Liver (tissue), 9 donors: ENCODE data around the gene TMEM139. TPM values are rescaled to one million over a fixed set of nuclear protein-coding genes. Genes with fewer than 3 reads are reported as not detected.

ENCODE experiments used
- DNase-seq: peaks from one replicate; pipeline ENCODE4 v3.0.0-alpha.2; 2017; ENCODE audit warnings: low spot score
- H3K27ac ChIP-seq, 2 donors: one replicate each; pipeline ENCODE4 v1.7.0; 2013; ENCODE audit warnings: inconsistent platforms in 2 of 2, low read length in 2 of 2, control low read depth in 1 of 2, low read depth in 1 of 2, mild to moderate bottlenecking in 1 of 2
- H3K27me3 ChIP-seq, 4 donors: one replicate each; pipeline versions ENCODE4 v1.6.1 to v1.7.0; 2013; ENCODE audit warnings: low read length in 3 of 4, inconsistent platforms in 1 of 4, mild to moderate bottlenecking in 1 of 4, moderate library complexity in 1 of 4; ENCODE audit not compliant: control insufficient read depth in 4 of 4, insufficient read depth in 4 of 4
- H3K36me3 ChIP-seq, 4 donors: one replicate each; pipeline versions ENCODE4 v1.6.1 to v1.7.0; 2013; ENCODE audit warnings: low read length in 3 of 4, mild to moderate bottlenecking in 3 of 4, low read depth in 1 of 4, moderate library complexity in 1 of 4; ENCODE audit not compliant: control insufficient read depth in 4 of 4, insufficient read depth in 3 of 4
- H3K4me1 ChIP-seq, 4 donors: one replicate each; pipeline versions ENCODE4 v1.6.1 to v1.7.0; 2013; ENCODE audit warnings: low read length in 3 of 4, mild to moderate bottlenecking in 3 of 4, moderate library complexity in 1 of 4; ENCODE audit not compliant: control insufficient read depth in 4 of 4, insufficient read depth in 4 of 4
- H3K4me3 ChIP-seq, 3 donors: one replicate each; pipeline versions ENCODE4 v1.6.1 to v1.7.0; 2013; ENCODE audit warnings: low read length in 3 of 3, control low read depth in 1 of 3, low read depth in 1 of 3, mild to moderate bottlenecking in 1 of 3
- H3K9ac ChIP-seq, 2 donors: one replicate each; pipeline ENCODE4 v1.7.0; 2013; ENCODE audit warnings: low read length in 2 of 2, mild to moderate bottlenecking in 2 of 2, moderate library complexity in 2 of 2, control low read depth in 1 of 2, low read depth in 1 of 2
- H3K9me3 ChIP-seq, 4 donors: one replicate each; pipeline versions ENCODE4 v1.6.1 to v1.7.0; 2013; ENCODE audit warnings: low read length in 3 of 4; ENCODE audit not compliant: control insufficient read depth in 4 of 4
- CTCF ChIP-seq: fragments of 150-350 bp; IDR thresholded peaks from 2 replicates; pipeline ENCODE4 v1.5.1; 2017; ENCODE audit warnings: improper control_type of control experiment, low read depth, low read length; ENCODE audit not compliant: missing input control
- EGR1 ChIP-seq, 2 donors: IDR thresholded peaks; 2 replicates each; pipeline ENCODE4 v1.6.1; 2016 to 2018; ENCODE audit warnings: antibody characterized with exemption in 2 of 2, low read depth in 2 of 2
- FOXA1 ChIP-seq: IDR thresholded peaks from 2 replicates; pipeline ENCODE4 v1.6.1; 2016; ENCODE audit warnings: antibody characterized with exemption
- FOXA2 ChIP-seq: IDR thresholded peaks from 2 replicates; pipeline ENCODE4 v1.6.1; 2016; ENCODE audit warnings: antibody characterized with exemption
- GABPA ChIP-seq, 2 donors: IDR thresholded peaks in 1 of 2; conservative IDR thresholded peaks in 1 of 2; 2 replicates each; pipeline ENCODE4 v1.6.1; 2016; ENCODE audit warnings: antibody characterized with exemption in 2 of 2, mild to moderate bottlenecking in 1 of 2, moderate library complexity in 1 of 2
- HNF4A ChIP-seq, 2 donors: conservative IDR thresholded peaks; 2 replicates each; pipeline ENCODE4 v1.6.1; 2016; ENCODE audit warnings: antibody characterized with exemption in 2 of 2, mild to moderate bottlenecking in 2 of 2
- HNF4G ChIP-seq: IDR thresholded peaks from 2 replicates; pipeline ENCODE4 v1.6.1; 2016; ENCODE audit warnings: antibody characterized with exemption
- JUND ChIP-seq, 2 donors: IDR thresholded peaks; 2 replicates each; pipeline ENCODE4 v1.6.1; 2016; ENCODE audit warnings: antibody characterized with exemption in 2 of 2
- RAD21 ChIP-seq, 2 donors: IDR thresholded peaks; 2 replicates each; pipeline ENCODE4 v1.6.1; 2016; ENCODE audit warnings: antibody characterized with exemption in 2 of 2, mild to moderate bottlenecking in 2 of 2
- REST ChIP-seq: IDR thresholded peaks from 2 replicates; pipeline ENCODE4 v1.6.1; 2016; ENCODE audit warnings: antibody characterized with exemption, mild to moderate bottlenecking
- RXRA ChIP-seq, 2 donors: IDR thresholded peaks; 2 replicates each; pipeline ENCODE4 v1.6.1; 2017 to 2018; ENCODE audit warnings: antibody characterized with exemption in 2 of 2, mild to moderate bottlenecking in 1 of 2
- SP1 ChIP-seq: IDR thresholded peaks from 2 replicates; pipeline ENCODE4 v1.6.1; 2018; ENCODE audit warnings: antibody characterized with exemption, mild to moderate bottlenecking
- TAF1 ChIP-seq: conservative IDR thresholded peaks from 2 replicates; pipeline ENCODE4 v1.6.1; 2016; ENCODE audit warnings: antibody characterized with exemption, mild to moderate bottlenecking
- YY1 ChIP-seq: IDR thresholded peaks from 2 replicates; pipeline ENCODE4 v1.6.1; 2016; ENCODE audit warnings: antibody characterized with exemption, mild to moderate bottlenecking
- ZBTB33 ChIP-seq: IDR thresholded peaks from 2 replicates; pipeline ENCODE4 v1.6.1; 2016; ENCODE audit warnings: antibody characterized with exemption
- WGBS: extraction: QIAGEN DNeasy Blood & Tissue Kit; methylation state at CpG from one replicate; pipeline ENCODE4 v1.1.7; 2013; 5-methylcytosine and 5-hydroxymethylcytosine counted together
- polyA plus RNA-seq, 2 donors: library from polyadenylated mRNA; stranded (reverse) in 1 of 2; unstranded in 1 of 2; fragments of 200-250 nt in 1 of 2; fragments of >200 nt in 1 of 2; fragmentation: Nextera tagmentation in 1 of 2; extraction: Ambion mirVana in 1 of 2; gene quantifications; one replicate each; pipeline versions ENCODE4 v1.2.1 to v1.2.3, GENCODE V29; 2013 to 2015
- total RNA-seq, 2 donors: library from RNA; depleted of rRNA; stranded (reverse); fragments of >200 nt; gene quantifications; one replicate each; pipeline ENCODE4 v1.2.3, GENCODE V29; 2014
- TF ChIP-seq, protein P1 (sequence below): IDR thresholded peaks from 2 replicates; pipeline ENCODE4 v1.6.1; 2016; ENCODE audit warnings: antibody characterized with exemption
- TF ChIP-seq, protein P2 (sequence below): IDR thresholded peaks from 2 replicates; pipeline ENCODE4 v1.6.1; 2016; ENCODE audit warnings: antibody characterized with exemption
- donor health status: healthy.
- donor health status: healthy.
- donor health status: healthy.
- donor health status: healthy.
- donor health status: healthy.

TMEM139 gene
- total and polyA plus RNA-seq, 4 donors: 3.0 to 8.6 (median 5.5) TPM

DNA sequence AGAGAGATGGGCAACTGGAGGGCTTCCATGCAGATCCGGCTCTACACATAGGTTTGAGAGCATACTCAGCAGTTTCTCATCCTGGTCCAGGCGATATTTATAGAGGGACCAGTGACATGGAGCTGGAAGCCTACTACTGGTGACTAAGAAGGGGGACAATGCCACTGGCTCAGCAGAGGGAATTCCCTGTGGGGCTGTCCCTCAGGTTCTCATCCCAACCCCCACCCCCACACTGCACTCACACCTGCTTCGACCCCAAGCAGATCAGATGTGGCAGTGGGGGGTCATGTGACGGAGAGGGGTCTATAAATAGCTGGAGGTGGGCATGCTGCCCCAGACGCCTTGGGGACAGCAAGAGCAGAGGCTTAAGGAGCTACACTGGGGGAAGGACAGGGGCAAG lies 31.0 kb downstream of the TMEM139 start, which contains the start of gene CLCN1:
TSS of gene CLCN1 (plus strand) at position 336 of the 400 bp plus-strand sequence. CDS start 102 bp downstream, outside the sequence.
- no peak within 1 kb of the TSS for H3K4me3 ChIP-seq
- H3K27me3 ChIP-seq: no peaks in the 10 kb centered on the region
- H3K4me1 ChIP-seq: peaks cover 8 to 25% (median 18%) of the 10 kb centered on the region in 4 donors
- H3K36me3 ChIP-seq: no peaks in the 10 kb centered on the region
- no peak within 1 kb of the TSS for H3K27ac ChIP-seq
- no peak for TF ChIP-seq FOXA2
- TF ChIP-seq, protein P1, sequence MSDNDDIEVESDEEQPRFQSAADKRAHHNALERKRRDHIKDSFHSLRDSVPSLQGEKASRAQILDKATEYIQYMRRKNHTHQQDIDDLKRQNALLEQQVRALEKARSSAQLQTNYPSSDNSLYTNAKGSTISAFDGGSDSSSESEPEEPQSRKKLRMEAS: no peak
- no peak for TF ChIP-seq GABPA (IDR thresholded peaks at IDR 0.05 in 1 of 2, conservative IDR thresholded peaks at IDR 0.05 in 1 of 2)
- no peak within 1 kb of the TSS for H3K9ac ChIP-seq
- WGBS: 90% methylated on average over 5 of the region's 5 CpGs
- DNase-seq: no peak
- no peaks in the 10 kb centered on the region for H3K9me3 ChIP-seq

GRCh38 chr7:143316492-143316891 lies 31.7 kb downstream of the TMEM139 start:
- no peak overlapping the region for H3K4me3 ChIP-seq
- DNase-seq: no peak
- H3K4me1 ChIP-seq: peaks cover 8 to 28% (median 18%) of the 10 kb centered on the region in 4 donors
- no peaks in the 10 kb centered on the region for H3K9me3 ChIP-seq
- no peak overlapping the region for H3K27ac ChIP-seq
- H3K36me3 ChIP-seq: no peaks in the 10 kb centered on the region
- TF ChIP-seq REST: no peak
- TF ChIP-seq TAF1: no peak
- TF ChIP-seq SP1: no peak
- no peak for TF ChIP-seq FOXA2
- no peak for TF ChIP-seq RAD21 (IDR thresholded peaks at IDR 0.05)
- TF ChIP-seq, protein P1: no peak
- TF ChIP-seq HNF4A (conservative IDR thresholded peaks at IDR 0.05): no peak
- TF ChIP-seq ZBTB33: no peak
- no peak for TF ChIP-seq EGR1 (IDR thresholded peaks at IDR 0.05; ENCODE audit: low read depth in 2 of 2)
- no peak for TF ChIP-seq HNF4G
- TF ChIP-seq FOXA1: no peak
- TF ChIP-seq CTCF: no peak
- no peak for TF ChIP-seq GABPA (IDR thresholded peaks at IDR 0.05 in 1 of 2, conservative IDR thresholded peaks at IDR 0.05 in 1 of 2)
- TF ChIP-seq JUND (IDR thresholded peaks at IDR 0.05): no peak
- TF ChIP-seq, protein P2, sequence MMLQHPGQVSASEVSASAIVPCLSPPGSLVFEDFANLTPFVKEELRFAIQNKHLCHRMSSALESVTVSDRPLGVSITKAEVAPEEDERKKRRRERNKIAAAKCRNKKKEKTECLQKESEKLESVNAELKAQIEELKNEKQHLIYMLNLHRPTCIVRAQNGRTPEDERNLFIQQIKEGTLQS: no peak
- TF ChIP-seq YY1: no peak
- no peak for TF ChIP-seq RXRA (IDR thresholded peaks at IDR 0.05)
- no peak overlapping the region for H3K9ac ChIP-seq
- WGBS: 95% methylated on average over 4 of the region's 4 CpGs
- no peaks in the 10 kb centered on the region for H3K27me3 ChIP-seq
